WTC11 (cell line): ENCODE results near the gene SNAP29.
"Not testable (repeated sequence)": the region's sequence is repeated elsewhere in the genome, so short reads cannot be mapped to it uniquely, and the experiment has no call there.

Source experiments
- MXD4 ChIP-seq: fragments of 250-450 bp; sonication (Bioruptor Pico); IDR thresholded peaks from 2 replicates; pipeline ENCODE4 v1.8.0; 2021; ENCODE audit warnings: mild to moderate bottlenecking, moderate library complexity, borderline replicate concordance
- TP53 ChIP-seq: sonication (generic); formaldehyde crosslinking; IDR thresholded peaks from 2 replicates; pipeline ENCODE4 v1.8.1; 2023; ENCODE audit warnings: mild to moderate bottlenecking, missing genetic modification reagents
- TF ChIP-seq, protein P1 (sequence below): fragments of 200-600 bp; IDR thresholded peaks from 2 replicates; pipeline ENCODE4 v1.8.0; 2022; ENCODE audit warnings: antibody characterized with exemption
- TF ChIP-seq, protein P2 (sequence below): sonication (generic); formaldehyde crosslinking; IDR thresholded peaks from 2 replicates; pipeline ENCODE4 v1.8.0; 2022; ENCODE audit warnings: mild to moderate bottlenecking, missing genetic modification reagents

- TF ChIP-seq MXD4 (CRISPR knock-in tag); TP53: not testable (repeated sequence)
- TF ChIP-seq, protein P1, sequence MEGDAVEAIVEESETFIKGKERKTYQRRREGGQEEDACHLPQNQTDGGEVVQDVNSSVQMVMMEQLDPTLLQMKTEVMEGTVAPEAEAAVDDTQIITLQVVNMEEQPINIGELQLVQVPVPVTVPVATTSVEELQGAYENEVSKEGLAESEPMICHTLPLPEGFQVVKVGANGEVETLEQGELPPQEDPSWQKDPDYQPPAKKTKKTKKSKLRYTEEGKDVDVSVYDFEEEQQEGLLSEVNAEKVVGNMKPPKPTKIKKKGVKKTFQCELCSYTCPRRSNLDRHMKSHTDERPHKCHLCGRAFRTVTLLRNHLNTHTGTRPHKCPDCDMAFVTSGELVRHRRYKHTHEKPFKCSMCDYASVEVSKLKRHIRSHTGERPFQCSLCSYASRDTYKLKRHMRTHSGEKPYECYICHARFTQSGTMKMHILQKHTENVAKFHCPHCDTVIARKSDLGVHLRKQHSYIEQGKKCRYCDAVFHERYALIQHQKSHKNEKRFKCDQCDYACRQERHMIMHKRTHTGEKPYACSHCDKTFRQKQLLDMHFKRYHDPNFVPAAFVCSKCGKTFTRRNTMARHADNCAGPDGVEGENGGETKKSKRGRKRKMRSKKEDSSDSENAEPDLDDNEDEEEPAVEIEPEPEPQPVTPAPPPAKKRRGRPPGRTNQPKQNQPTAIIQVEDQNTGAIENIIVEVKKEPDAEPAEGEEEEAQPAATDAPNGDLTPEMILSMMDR: not testable (repeated sequence)
- TF ChIP-seq, protein P2, sequence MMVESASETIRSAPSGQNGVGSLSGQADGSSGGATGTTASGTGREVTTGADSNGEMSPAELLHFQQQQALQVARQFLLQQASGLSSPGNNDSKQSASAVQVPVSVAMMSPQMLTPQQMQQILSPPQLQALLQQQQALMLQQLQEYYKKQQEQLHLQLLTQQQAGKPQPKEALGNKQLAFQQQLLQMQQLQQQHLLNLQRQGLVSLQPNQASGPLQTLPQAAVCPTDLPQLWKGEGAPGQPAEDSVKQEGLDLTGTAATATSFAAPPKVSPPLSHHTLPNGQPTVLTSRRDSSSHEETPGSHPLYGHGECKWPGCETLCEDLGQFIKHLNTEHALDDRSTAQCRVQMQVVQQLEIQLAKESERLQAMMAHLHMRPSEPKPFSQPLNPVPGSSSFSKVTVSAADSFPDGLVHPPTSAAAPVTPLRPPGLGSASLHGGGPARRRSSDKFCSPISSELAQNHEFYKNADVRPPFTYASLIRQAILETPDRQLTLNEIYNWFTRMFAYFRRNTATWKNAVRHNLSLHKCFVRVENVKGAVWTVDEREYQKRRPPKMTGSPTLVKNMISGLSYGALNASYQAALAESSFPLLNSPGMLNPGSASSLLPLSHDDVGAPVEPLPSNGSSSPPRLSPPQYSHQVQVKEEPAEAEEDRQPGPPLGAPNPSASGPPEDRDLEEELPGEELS (CRISPR knock-in tag): not testable (repeated sequence)
Measured at GRCh38 chr22:20908717-20909116, 49.9 kb downstream of the SNAP29 start.
